Erythroblast (primary cell): Measurements from ENCODE around the gene MAEA.

ENCODE experiments used
- GATA1 ChIP-seq: IDR thresholded peaks from 2 replicates; pipeline ENCODE4 v1.6.1; 2011; ENCODE audit warnings: low read depth, mild to moderate bottlenecking, control low read depth, low read length, moderate library complexity
- POLR2A ChIP-seq: IDR thresholded peaks from 2 replicates; pipeline ENCODE4 v1.6.1; 2011; ENCODE audit warnings: mild to moderate bottlenecking, low read length

DNA sequence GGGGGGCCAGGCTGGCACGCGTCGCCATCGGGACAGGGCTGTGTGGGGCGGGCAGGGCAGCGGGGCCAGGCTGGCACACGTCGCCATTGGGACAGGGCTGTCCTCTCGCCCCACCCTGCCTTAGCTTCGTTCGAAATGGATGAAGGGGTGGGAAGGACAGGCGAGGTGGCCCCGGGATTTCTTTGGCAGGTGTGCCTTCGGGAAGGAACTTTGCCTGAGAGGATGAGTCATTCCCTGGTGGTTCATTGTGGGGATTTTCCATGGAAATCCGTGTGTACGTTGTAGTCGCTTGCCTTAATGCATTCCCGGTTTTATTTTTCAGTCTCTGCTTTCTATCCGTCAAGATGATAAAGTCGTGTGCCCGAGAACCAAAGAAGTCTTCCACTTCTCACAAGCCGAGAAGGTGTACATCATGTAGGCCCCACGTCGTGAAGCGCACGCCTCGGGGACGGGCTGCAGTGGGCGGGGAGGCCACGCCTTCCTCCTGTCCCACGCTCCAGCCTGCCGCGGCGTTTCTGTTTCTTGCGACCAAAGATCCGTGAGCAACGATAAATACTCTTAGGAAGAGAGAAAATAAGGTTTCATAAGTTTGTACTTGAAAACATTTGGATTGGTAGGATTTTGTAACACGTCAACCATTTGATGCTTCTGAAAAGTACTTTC is 49.2 kb downstream of the MAEA start:
- TF ChIP-seq POLR2A (no peak), GATA1 (no peak)
